AG04449 (cell line): ENCODE measurements around the gene WDFY2.
"Not testable (repeated sequence)": the region's sequence is repeated elsewhere in the genome, so short reads cannot be mapped to it uniquely, and the experiment has no call there.

Experiments
- CTCF ChIA-PET: fragments of 350-600 bp; formaldehyde crosslinking; extraction: SDS; loops from one replicate; lab custom pipeline; 2021; ENCODE audit warnings: antibody characterized with exemption; lab: Yijun Ruan, JAX
- POLR2A ChIA-PET: fragments of 400-600, 350-600 bp; formaldehyde crosslinking; extraction: SDS; loops from one replicate; lab custom pipeline; 2020; ENCODE audit warnings: antibody characterized with exemption, inconsistent platforms; lab: Yijun Ruan, JAX
- DNase-seq: peaks from one replicate; pipeline ENCODE4 v3.0.0-alpha.2; 2010; ENCODE audit warnings: low read depth, low spot score
- H3K4me3 ChIP-seq: 2 replicates; pipeline ENCODE4 v1.5.1; 2011; ENCODE audit warnings: low read depth, mild to moderate bottlenecking, control low read depth, low read length
- TF ChIP-seq, protein P1 (sequence below): IDR thresholded peaks from one replicate; pipeline ENCODE4 v1.5.1; 2011; ENCODE audit warnings: mild to moderate bottlenecking, moderate library complexity, low read length, control low read depth, inconsistent platforms; ENCODE audit not compliant: insufficient read depth; ENCODE audit errors: missing control alignments

WDFY2 gene

DNA sequence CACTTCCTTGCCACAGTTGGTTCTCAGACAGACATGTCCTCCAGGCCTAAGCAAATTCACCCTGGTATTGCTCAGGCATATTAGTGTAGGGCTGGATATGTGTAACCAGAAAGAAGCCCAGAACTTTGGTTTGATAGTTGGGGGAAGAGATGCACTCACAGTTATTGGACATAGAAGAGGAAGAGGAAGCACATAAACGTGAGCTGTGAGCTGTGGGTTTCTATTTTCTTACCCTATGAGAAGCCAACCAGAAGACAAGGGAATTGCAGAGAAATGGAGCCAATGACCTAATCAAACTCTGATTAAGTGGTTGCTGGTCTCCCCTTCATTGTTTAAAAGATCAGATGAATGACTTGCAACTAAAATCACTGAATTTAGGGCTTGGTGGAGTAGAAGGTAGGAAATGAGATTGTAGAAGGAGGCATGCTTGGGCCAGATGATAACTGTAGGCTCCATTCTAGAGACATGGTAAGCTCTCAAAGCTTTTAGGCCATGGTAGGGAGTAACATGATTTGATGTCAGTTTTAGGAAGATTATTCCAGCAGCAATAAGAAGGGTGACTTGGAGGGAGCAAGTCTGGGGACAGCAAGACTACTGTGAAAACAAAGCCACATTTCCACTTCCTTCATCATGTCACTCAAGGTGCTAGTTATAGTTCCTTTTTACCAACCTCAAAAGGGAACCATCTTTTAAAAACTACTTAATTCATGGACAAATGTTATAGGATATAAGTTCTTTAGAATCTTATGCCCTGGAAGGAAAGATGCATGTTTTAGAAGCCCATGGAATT, 24.1 kb upstream of the WDFY2 start:
- ChIA-PET POLR2A (interaction anchor here (2.2 kb wide), 1 partner anchor 107 kb away, joined by 7 read pairs; the partner anchor contains the start of gene INTS6), CTCF (no interaction called here)
- DNase-seq: no peak
- no peak overlapping the region for H3K4me3 ChIP-seq
- TF ChIP-seq, protein P1, sequence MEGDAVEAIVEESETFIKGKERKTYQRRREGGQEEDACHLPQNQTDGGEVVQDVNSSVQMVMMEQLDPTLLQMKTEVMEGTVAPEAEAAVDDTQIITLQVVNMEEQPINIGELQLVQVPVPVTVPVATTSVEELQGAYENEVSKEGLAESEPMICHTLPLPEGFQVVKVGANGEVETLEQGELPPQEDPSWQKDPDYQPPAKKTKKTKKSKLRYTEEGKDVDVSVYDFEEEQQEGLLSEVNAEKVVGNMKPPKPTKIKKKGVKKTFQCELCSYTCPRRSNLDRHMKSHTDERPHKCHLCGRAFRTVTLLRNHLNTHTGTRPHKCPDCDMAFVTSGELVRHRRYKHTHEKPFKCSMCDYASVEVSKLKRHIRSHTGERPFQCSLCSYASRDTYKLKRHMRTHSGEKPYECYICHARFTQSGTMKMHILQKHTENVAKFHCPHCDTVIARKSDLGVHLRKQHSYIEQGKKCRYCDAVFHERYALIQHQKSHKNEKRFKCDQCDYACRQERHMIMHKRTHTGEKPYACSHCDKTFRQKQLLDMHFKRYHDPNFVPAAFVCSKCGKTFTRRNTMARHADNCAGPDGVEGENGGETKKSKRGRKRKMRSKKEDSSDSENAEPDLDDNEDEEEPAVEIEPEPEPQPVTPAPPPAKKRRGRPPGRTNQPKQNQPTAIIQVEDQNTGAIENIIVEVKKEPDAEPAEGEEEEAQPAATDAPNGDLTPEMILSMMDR: no peak

DNA sequence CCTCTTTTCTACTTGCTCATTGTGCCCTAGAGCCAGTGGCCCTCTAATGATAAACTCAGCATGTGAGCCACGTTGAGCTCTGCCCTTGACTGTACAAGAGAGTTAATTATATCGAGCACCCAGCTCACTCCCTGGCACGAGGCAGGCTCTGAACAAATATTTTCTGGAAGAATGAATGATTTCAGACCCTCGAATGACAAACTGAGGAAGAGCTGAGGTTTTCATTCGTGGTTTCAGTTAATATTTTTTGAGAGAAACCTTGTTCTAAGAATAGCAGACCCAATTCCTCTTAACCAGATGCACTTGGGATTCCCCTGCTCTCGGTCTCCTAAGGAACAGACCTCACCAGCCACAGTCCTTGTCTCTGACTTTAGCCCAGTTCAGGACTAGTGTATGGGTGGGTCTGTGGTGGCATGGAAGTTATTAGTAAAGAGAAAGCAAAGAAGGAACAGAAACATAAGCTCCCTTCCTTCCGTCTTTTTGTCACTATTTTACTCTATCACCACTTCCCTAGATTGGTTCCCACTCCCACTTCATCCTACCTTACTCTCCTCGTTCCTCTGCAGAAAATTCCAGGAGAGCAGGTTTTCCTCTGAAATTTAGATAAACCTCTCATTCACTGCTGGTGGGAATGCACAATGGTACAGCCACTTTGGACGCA, 22.1 kb upstream of the WDFY2 start:
- no peak for DNase-seq
- H3K4me3 ChIP-seq: no peak overlapping the region
- TF ChIP-seq, protein P1: no peak
- ChIA-PET POLR2A (interaction anchor here (1.2 kb wide), 1 partner anchor 109 kb away, joined by 4 read pairs; the partner anchor contains the start of gene INTS6), CTCF (no interaction called here)

DNA sequence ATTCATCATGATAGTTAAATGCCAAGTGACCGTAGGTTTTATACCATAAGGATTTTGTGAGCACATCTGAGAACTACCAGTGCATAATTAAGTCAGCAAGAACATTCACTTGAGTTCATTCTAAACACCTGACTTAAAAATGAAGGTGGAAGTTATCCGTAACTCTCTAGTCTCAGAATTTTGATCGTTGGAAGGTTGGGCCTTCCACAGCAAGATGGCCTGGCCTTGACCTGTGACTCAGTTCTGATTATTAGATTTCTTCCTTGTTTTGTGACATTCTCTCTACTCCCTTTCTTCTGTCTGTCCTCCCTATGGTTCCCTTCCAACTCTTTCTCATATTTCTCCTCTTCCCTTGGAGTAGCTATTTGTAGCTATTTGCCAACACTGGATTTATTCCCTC, 20.0 kb upstream of the WDFY2 start:
- CTCF ChIA-PET: no interaction called here
- POLR2A ChIA-PET: no interaction called here
- TF ChIP-seq, protein P1: no peak
- DNase-seq: no peak
- no peak overlapping the region for H3K4me3 ChIP-seq

DNA sequence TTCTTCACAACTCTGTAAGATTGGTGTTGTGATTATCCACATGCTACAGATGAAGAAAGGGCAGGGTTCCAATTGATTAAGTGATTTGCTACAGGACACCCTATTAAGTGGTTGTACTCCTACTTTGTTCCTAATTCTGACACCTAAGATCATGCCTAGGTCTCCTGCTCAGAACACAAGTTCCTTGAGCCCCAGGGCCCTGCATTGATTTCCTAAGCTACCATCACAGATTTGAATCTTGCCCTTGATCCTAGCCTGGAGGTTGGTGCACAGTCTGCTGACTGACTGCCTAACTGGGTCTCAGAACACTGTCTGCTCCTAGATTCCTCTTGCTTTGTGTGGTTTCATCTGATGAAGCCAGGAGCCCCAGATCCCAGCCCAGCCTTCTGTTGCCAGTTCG, 19.6 kb upstream of the WDFY2 start:
- TF ChIP-seq, protein P1: no peak
- ChIA-PET POLR2A (no interaction called here), CTCF (no interaction called here)
- DNase-seq: no peak
- no peak overlapping the region for H3K4me3 ChIP-seq

DNA sequence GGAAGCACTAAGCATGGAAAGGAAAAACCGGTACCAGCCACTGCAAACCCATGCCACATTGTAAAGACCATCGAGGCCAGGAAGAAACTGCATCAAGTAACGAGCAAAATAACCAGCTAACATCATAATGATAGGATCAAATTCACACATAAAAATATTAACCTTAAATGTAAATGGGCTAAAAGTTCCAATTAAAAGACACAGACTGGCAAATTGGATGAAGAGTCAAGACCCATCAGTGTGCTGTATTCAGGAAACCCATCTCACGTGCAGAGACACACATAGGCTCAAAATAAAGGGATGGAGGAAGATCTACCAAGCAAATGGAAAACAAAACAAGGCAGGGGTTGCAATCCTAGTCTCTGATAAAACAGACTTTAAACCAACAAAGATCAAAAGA, 15.3 kb upstream of the WDFY2 start:
- H3K4me3 ChIP-seq, DNase-seq, POLR2A ChIA-PET, CTCF ChIA-PET: not testable (repeated sequence)

DNA sequence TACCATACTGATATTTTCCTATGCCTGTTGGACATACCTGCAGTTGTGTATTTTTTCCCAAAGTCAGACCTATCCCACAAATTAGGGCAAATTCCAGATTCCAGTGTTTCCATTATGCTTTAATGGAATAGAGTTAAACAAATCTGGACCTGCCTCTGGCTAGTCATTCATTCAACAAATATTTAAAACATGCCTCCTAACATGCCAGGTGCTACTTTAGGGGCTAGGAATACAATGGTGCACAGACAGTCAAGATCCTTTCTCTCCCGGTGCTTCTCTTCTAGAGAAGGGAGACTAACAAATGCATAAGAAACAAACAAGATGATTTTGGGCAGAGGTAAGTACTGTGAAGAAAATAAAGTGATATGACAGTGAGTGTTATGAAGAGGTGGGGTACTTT, 7.5 kb upstream of the WDFY2 start:
- CTCF ChIA-PET: no interaction called here
- DNase-seq: no peak
- no peak overlapping the region for H3K4me3 ChIP-seq
- POLR2A ChIA-PET: no interaction called here
- TF ChIP-seq, protein P1: no peak
